Mesothelial cell of epicardium (in vitro differentiated cells): Measurements from ENCODE around the gene SLC35F4. TPM values are rescaled to one million over a fixed set of nuclear protein-coding genes. Genes with fewer than 3 reads are reported as not detected.

Experiments used
- DNase-seq, 2 experiments: peaks; one replicate each; pipeline ENCODE4 v3.0.0; 2021; ENCODE audit warnings: low spot score in 2 of 2; ENCODE audit not compliant: unreplicated experiment in 2 of 2
- H3K27ac Mint-ChIP-seq: 2 replicates; pipeline ENCODE4 v1.8.0; 2021; ENCODE audit warnings: mixed read lengths
- H3K27me3 Mint-ChIP-seq: 2 replicates; pipeline ENCODE4 v1.8.0; 2021; ENCODE audit warnings: low read depth, mixed read lengths
- H3K36me3 Mint-ChIP-seq: 2 replicates; pipeline ENCODE4 v1.8.0; 2021; ENCODE audit warnings: mixed read lengths
- H3K4me1 Mint-ChIP-seq: 2 replicates; pipeline ENCODE4 v1.8.0; 2021; ENCODE audit warnings: mixed read lengths
- H3K4me3 Mint-ChIP-seq: 2 replicates; pipeline ENCODE4 v1.8.0; 2021; ENCODE audit warnings: mild to moderate bottlenecking, moderate library complexity, mixed read lengths
- H3K9me3 Mint-ChIP-seq: 2 replicates; pipeline ENCODE4 v1.8.0; 2021; ENCODE audit warnings: mixed read lengths
- total RNA-seq: library from RNA; stranded (reverse); gene quantifications from 3 replicates; pipeline ENCODE4 v1.2.1, GENCODE V29; 2021
- TF ChIP-seq, protein P1 (sequence below): fragments of 200-600 bp; sonication (generic); IDR thresholded peaks from one replicate; pipeline ENCODE4 v1.5.0; 2021; ENCODE audit warnings: antibody characterized with exemption; ENCODE audit not compliant: unreplicated experiment

The SLC35F4 gene
- total RNA-seq, 1 donor from 2014 or later: not detected

- H3K9me3 Mint-ChIP-seq: peaks cover 22% of the 10 kb centered on the region
- no peaks in the 10 kb centered on the region for H3K4me1 Mint-ChIP-seq
- DNase-seq: no peak
- no peaks in the 10 kb centered on the region for H3K36me3 Mint-ChIP-seq
- TF ChIP-seq, protein P1, sequence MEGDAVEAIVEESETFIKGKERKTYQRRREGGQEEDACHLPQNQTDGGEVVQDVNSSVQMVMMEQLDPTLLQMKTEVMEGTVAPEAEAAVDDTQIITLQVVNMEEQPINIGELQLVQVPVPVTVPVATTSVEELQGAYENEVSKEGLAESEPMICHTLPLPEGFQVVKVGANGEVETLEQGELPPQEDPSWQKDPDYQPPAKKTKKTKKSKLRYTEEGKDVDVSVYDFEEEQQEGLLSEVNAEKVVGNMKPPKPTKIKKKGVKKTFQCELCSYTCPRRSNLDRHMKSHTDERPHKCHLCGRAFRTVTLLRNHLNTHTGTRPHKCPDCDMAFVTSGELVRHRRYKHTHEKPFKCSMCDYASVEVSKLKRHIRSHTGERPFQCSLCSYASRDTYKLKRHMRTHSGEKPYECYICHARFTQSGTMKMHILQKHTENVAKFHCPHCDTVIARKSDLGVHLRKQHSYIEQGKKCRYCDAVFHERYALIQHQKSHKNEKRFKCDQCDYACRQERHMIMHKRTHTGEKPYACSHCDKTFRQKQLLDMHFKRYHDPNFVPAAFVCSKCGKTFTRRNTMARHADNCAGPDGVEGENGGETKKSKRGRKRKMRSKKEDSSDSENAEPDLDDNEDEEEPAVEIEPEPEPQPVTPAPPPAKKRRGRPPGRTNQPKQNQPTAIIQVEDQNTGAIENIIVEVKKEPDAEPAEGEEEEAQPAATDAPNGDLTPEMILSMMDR: no peak
- no peak overlapping the region for H3K27ac Mint-ChIP-seq
- peaks cover 21% of the 10 kb centered on the region for H3K27me3 Mint-ChIP-seq
- no peak overlapping the region for H3K4me3 Mint-ChIP-seq
Observed at GRCh38 chr14:57746563-57746962, 119.3 kb downstream of the SLC35F4 start.

- H3K4me1 Mint-ChIP-seq: peaks cover 12% of the 10 kb centered on the region
- no peak for DNase-seq
- TF ChIP-seq, protein P1: no peak
- peaks cover 28% of the 10 kb centered on the region for H3K27me3 Mint-ChIP-seq
- no peaks in the 10 kb centered on the region for H3K36me3 Mint-ChIP-seq
- H3K27ac Mint-ChIP-seq: no peak overlapping the region
- H3K4me3 Mint-ChIP-seq: no peak overlapping the region
- peaks cover 24% of the 10 kb centered on the region for H3K9me3 Mint-ChIP-seq
Observed at GRCh38 chr14:57739516-57739915, 126.4 kb downstream of the SLC35F4 start.

DNA sequence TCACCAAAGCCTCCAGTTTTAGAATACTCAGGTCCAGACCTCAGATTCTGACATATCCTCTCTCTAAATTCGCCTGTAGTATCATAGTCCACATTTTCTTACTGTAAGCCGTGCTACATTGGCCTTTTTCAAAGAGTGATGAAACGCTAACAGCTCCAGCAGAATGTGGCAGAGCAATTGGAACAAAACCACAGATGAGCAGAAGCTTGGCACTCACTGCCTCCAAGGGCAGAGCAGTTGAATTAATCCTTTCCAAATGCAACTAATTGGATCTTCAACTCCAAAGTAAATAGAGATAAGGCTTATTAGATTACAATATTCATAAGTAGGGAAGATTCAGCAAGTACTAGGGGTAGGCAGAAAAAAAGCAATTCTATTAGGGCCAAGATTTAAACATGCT lies 128.3 kb downstream of the SLC35F4 start:
- Mint-ChIP-seq H3K27me3 (peaks cover 17% of the 10 kb centered on the region), H3K36me3 (no peaks in the 10 kb centered on the region), H3K4me3 (no peak overlapping the region), H3K9me3 (peaks cover 12% of the 10 kb centered on the region), H3K4me1 (peaks cover 21% of the 10 kb centered on the region), H3K27ac (no peak overlapping the region)
- TF ChIP-seq, protein P1: no peak
- DNase-seq: no peak

GRCh38 chr14:57736391-57736790 lies 129.5 kb downstream of the SLC35F4 start:
- no peak overlapping the region for H3K4me3 Mint-ChIP-seq
- H3K27ac Mint-ChIP-seq: no peak overlapping the region
- peaks cover 8% of the 10 kb centered on the region for H3K27me3 Mint-ChIP-seq
- H3K36me3 Mint-ChIP-seq: no peaks in the 10 kb centered on the region
- TF ChIP-seq, protein P1: no peak
- DNase-seq: no peak
- H3K4me1 Mint-ChIP-seq: peaks cover 29% of the 10 kb centered on the region
- peaks cover 3% of the 10 kb centered on the region for H3K9me3 Mint-ChIP-seq

GRCh38 chr14:57735276-57735675 lies 130.6 kb downstream of the SLC35F4 start:
- Mint-ChIP-seq H3K36me3 (no peaks in the 10 kb centered on the region), H3K27ac (no peak overlapping the region), H3K27me3 (peaks cover 11% of the 10 kb centered on the region), H3K9me3 (no peaks in the 10 kb centered on the region), H3K4me3 (no peak overlapping the region), H3K4me1 (peaks cover 29% of the 10 kb centered on the region)
- TF ChIP-seq, protein P1: no peak
- DNase-seq: no peak
